ENCODE results near the gene PCP2.

GRCh38 chr19:7646426-7646700 is 12.8 kb upstream of the PCP2 start:
- TF ChIP-seq CTCF (IDR thresholded peaks at IDR 0.05) (no peak), POLR2A (IDR thresholded peaks at IDR 0.05) (no peak)
